Stimulated activated naive CD8-positive, alpha-beta T cell treated with anti-CD3 and anti-CD28 coated beads, Interleukin-15, amount 100 ng/mL, for 72 hours (primary cell): Measurements from ENCODE around the gene ADGRL1.
"Not testable (repeated sequence)": the region's sequence is repeated elsewhere in the genome, so short reads cannot be mapped to it uniquely, and the experiment has no call there.

ENCODE experiments used
- ATAC-seq: fragments of 150-1000 bp; cut with Tn5 transposase; 2 replicates; pipeline ENCODE4 v1.10.0; 2021; ENCODE audit warnings: mild to moderate bottlenecking, moderate library complexity
- DNase-seq, 2 donors: peaks; one replicate each; pipeline ENCODE4 v3.0.0; 2021 to 2022
- H3K27ac Mint-ChIP-seq, 2 donors: one replicate each; pipeline ENCODE4 v1.8.0; 2022; ENCODE audit warnings: mild to moderate bottlenecking in 2 of 2, mixed read lengths in 2 of 2, moderate library complexity in 2 of 2
- H3K27me3 Mint-ChIP-seq: one replicate; pipeline ENCODE4 v1.8.0; 2022; ENCODE audit warnings: mixed read lengths
- H3K4me1 Mint-ChIP-seq: one replicate; pipeline ENCODE4 v1.8.0; 2022; ENCODE audit warnings: mild to moderate bottlenecking, mixed read lengths
- H3K4me3 Mint-ChIP-seq, 2 donors: one replicate each; pipeline ENCODE4 v1.8.0; 2022; ENCODE audit warnings: mild to moderate bottlenecking in 2 of 2, mixed read lengths in 2 of 2, moderate library complexity in 1 of 2
- H3K9me3 Mint-ChIP-seq, 2 donors: one replicate each; pipeline ENCODE4 v1.8.0; 2022; ENCODE audit warnings: mixed read lengths in 2 of 2

Gene ADGRL1

DNA sequence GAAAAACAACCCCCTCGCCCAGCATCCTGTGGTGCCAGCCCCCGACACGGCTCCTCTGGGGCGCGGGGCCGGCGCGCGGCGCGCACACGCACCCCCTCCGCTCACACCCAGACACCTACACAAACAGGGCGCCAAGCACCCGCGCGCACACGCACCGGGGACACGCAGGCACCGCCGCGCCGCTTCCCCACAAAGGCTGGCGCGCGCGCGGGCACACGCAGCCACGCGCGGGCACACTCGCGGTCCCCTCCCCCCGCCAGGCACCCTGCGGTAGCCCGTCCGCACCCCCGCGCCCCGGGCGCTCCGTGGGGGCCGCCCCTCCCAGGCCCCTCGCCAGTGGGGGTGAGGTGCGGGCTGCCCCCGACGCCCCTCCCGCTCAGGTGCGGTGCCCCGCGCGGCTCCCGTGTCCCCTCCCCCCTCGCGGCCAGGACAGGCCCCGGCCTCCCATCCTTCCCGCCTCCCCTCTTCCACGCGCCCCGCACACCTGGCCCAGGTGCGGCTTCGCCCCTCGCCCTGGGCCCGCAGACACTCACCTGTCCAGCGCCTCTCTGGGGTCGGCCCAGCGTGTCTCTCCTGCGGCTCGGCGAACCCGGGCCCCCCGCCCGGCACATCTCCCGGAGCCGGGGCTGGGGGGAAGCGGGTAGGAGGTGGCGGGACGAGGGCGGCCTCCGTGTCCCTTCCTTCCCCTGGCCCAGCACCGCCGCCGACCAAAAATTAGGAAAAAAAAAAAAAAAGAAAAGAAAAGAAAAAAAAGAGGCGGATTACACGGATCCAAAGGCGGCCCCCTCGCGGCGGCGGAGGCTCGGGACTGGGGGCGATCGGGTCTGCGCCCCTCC lies at the start of gene ADGRL1:
Gene ADGRL1, minus strand, starts transcription at position 718 of the 836 bp plus-strand sequence. CDS start 22,567 bp downstream, outside the sequence.
- H3K4me3 Mint-ChIP-seq: peak within 1 kb of the TSS; percentile 89 to 95
- peaks cover 48% of the 10 kb centered on the region for H3K4me1 Mint-ChIP-seq
- peak within 1 kb of the TSS; percentile 94 to 95 for H3K27ac Mint-ChIP-seq
- not testable (repeated sequence) for H3K9me3 Mint-ChIP-seq
- peaks cover 48% of the 10 kb centered on the region for H3K27me3 Mint-ChIP-seq
- ATAC-seq (peak; percentile 12), DNase-seq (peak in 1 of 2 donors; percentile 23)

- not testable (repeated sequence) for H3K4me3 Mint-ChIP-seq, DNase-seq, H3K27me3 Mint-ChIP-seq, H3K9me3 Mint-ChIP-seq, H3K27ac Mint-ChIP-seq, ATAC-seq
- H3K4me1 Mint-ChIP-seq: peaks cover 17% of the 10 kb centered on the region
These were observed 49.3 kb upstream of the ADGRL1 start for GRCh38 chr19:14255316-14255715.

GRCh38 chr19:14253822-14254599 lies 48.0 kb upstream of the ADGRL1 start:
- not testable (repeated sequence) for H3K27me3 Mint-ChIP-seq, H3K9me3 Mint-ChIP-seq, ATAC-seq, H3K27ac Mint-ChIP-seq
- peak in 1 of 2 donors; percentile 20 for DNase-seq
- Mint-ChIP-seq H3K4me1 (peaks cover 25% of the 10 kb centered on the region), H3K4me3 (peak overlapping the region in 1 of 2 donors; percentile 21)

DNA sequence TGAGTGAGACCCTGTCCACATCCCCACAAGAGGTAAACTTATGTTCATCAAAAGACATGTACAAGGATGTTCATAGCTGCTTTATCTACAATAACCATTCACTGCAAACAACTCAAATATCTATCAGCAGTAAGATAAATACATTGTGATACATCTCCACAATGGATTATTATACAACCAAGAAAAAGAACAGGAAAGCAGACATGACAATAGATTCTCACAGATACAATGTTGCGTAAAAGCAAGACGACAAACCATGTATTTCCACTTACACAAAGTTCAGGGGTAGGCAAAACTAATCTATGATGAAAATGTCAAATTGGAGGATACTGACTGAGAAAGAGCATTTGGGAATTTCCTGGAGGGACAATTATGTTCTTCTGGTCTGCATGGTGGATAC lies 46.2 kb upstream of the ADGRL1 start:
- H3K9me3 Mint-ChIP-seq, ATAC-seq: not testable (repeated sequence)
- H3K4me1 Mint-ChIP-seq: peaks cover 36% of the 10 kb centered on the region

DNA sequence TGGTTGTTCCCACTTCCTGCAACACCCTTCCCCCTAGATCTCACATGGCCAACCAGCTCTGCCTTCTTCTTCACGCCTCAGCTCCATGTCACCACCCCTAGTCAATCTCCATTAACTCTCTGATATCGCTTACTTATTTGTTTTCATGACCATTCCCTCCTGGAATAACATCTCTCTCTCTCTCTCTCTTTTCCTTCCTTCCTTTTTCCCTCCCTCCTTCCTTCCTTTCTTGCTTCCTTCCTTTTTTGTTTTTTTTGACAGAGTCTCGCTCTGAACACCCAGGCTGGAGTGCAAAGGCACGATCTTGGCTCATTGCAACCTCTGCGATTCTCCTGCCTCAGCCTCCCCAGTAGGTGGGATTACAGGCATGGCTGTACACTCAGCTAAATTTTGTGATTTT lies 44.9 kb upstream of the ADGRL1 start:
- DNase-seq: no peak

More for the DNA sequence above, 46.2 kb upstream of the ADGRL1 start:
- not testable (repeated sequence) for H3K27me3 Mint-ChIP-seq, H3K4me3 Mint-ChIP-seq, DNase-seq, H3K27ac Mint-ChIP-seq

GRCh38 chr19:14250315-14250714 lies 44.3 kb upstream of the ADGRL1 start:
- Mint-ChIP-seq H3K4me3 (peak overlapping the region; percentile 32 to 44), H3K4me1 (peaks cover 28% of the 10 kb centered on the region)

More for the DNA sequence above, 44.9 kb upstream of the ADGRL1 start:
- Mint-ChIP-seq H3K4me3 (peak overlapping the region in 1 of 2 donors; percentile 32), H3K9me3 (peaks cover 0 to 5% of the 10 kb centered on the region in 2 donors), H3K27me3 (no peaks in the 10 kb centered on the region), H3K27ac (peak overlapping the region in 1 of 2 donors; percentile 11), H3K4me1 (peaks cover 30% of the 10 kb centered on the region)
- ATAC-seq: no peak

DNA sequence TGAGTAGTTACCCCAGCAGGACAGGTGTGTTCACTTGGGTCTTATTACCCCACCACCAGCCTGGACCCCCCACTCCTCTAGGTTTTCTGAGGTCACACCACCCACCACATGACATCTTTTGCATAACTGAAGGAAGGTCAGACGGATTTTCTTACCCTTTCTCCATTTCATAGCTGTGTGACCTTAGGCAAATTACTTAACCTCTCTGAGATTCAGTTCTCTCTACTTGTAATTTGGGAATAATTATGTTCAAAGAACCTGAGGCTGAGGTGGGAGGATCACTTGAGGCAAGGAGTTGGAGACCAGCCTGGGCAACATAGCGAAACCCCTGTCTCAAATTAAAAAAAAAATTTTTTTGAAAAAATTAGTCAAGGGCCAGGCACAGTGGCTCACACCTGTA lies 43.9 kb upstream of the ADGRL1 start:
- not testable (repeated sequence) for DNase-seq, H3K9me3 Mint-ChIP-seq, ATAC-seq, H3K27me3 Mint-ChIP-seq
- peak overlapping the region; percentile 74 to 81 for H3K4me3 Mint-ChIP-seq
- peak overlapping the region in 1 of 2 donors; percentile 95 for H3K27ac Mint-ChIP-seq
- peaks cover 28% of the 10 kb centered on the region for H3K4me1 Mint-ChIP-seq

More at GRCh38 chr19:14250315-14250714, 44.3 kb upstream of the ADGRL1 start:
- peak overlapping the region in 1 of 2 donors; percentile 29 for H3K27ac Mint-ChIP-seq
- ATAC-seq, H3K27me3 Mint-ChIP-seq, DNase-seq, H3K9me3 Mint-ChIP-seq: not testable (repeated sequence)

DNA sequence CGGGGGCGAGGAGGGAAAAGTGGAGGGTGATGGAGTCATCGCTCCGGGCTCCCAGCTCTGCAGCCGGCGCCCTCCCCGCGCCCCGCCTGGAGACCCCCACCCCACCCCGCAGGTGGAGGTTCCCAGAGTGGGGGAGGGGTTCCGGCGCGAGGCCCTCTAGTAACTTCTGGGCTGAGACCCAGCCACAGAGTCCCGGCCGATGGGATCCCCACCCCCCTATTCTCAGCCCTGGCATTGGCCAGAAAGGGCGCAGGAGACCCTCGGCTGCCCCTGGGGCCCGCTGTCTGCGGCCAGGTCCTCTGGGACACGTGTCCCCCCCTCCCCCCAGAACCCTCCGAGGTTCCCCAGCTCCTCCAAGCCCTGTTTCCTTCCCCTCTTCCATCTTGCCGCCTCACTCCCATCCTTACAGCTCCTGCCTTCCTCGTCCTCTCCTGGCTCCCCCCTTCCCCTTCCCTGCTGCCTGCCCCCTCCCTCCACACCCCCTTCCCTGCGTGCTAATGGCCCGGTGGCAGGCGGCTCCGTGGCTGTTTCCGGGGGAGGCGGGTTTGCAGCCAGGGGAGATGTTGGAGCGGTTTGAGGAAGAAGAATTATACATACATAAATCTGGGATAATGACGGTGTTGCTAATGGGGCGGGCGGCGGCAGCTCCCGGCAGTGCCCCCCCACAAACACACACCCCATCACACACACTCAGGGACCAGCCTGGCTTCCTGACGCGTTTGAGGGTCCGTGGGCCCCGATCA lies 43.2 kb upstream of the ADGRL1 start:
- H3K27me3 Mint-ChIP-seq, H3K9me3 Mint-ChIP-seq: not testable (repeated sequence)
- ATAC-seq: peak; percentile 73
- peaks cover 27% of the 10 kb centered on the region for H3K4me1 Mint-ChIP-seq
- peak; percentile 16 to 40 for DNase-seq
- H3K27ac Mint-ChIP-seq: peak overlapping the region; percentile 92 to 95
- peak overlapping the region; percentile 77 to 85 for H3K4me3 Mint-ChIP-seq

DNA sequence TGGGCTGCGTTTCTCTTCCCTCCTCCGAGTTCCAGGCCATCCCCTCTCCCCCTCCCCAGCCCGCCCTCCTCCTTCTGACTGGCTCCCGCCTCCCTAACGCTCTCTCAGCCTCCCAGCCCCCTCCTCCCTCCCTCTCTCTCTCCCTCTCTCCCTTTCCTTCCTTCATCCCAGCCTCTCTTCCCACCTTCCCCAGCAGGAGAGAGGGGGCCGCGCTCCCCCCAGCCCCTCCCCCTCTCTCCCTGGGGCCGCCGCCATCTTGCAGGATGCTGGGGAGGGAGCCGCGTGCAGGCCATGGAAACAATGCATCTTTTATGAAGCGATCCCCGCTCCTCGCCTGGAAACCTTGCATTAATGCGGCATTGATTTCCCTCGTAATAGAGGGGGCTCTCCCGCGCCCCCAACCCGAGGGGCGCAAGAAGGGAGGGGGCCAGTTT lies 42.6 kb upstream of the ADGRL1 start:
- ATAC-seq (peak; percentile 71), DNase-seq (peak; percentile 30 to 44)
- peaks cover 0 to 5% of the 10 kb centered on the region in 2 donors for H3K9me3 Mint-ChIP-seq
- H3K4me1 Mint-ChIP-seq: peaks cover 21% of the 10 kb centered on the region
- H3K4me3 Mint-ChIP-seq: peak overlapping the region; percentile 77 to 85
- H3K27ac Mint-ChIP-seq: peak overlapping the region; percentile 89 to 94
- no peaks in the 10 kb centered on the region for H3K27me3 Mint-ChIP-seq

DNA sequence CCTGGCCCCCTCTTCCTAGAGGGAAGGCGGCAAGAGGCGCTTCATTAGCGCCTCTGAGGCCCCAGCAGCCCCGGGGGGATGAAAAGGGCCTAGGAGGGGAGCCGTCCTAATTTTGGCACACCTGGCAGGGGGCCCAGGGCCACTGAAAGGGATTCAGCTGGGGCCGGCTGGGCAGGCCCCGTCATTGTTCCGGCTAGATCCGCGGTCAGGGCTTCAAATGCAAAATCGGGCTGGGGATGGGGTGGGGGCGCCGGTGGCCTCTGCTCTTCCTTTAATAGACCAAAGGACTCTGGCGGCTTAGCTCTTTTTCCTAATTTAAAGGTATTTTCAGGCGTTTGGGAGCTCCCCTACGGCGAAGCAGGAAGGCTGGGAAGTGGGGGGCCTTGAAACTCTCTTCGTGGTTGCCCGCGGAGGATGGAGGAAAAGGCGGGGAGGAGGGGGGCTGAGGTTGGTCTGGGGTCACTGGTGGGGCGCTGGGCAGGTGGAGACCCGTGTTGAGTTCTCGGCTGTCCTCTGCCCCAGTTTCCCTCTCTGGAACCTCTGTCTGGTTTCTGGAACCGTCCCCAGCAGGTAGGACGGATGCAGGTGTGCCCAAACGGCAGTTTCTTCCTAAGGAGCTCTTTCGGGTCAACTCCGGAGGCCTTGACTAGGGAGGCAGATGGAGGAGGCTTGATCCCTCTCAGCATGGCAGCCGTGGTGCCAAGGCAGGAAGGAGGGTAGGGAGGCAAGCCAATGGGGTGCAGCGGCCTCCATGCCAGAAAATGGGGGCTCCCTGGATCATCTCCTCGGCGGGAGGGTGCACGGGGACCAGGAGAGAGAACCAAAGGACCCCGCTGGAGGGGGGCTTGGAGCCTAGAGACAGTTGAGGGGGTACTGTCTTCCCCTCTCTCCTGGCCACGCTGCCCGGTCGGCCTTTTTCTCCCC lies 41.8 kb upstream of the ADGRL1 start:
- not testable (repeated sequence) for H3K9me3 Mint-ChIP-seq, H3K27me3 Mint-ChIP-seq
- DNase-seq: peak; percentile 21 to 30
- Mint-ChIP-seq H3K27ac (peak overlapping the region; percentile 94 to 96), H3K4me1 (peaks cover 20% of the 10 kb centered on the region), H3K4me3 (peak overlapping the region; percentile 77 to 85)
- peak; percentile 55 for ATAC-seq

DNA sequence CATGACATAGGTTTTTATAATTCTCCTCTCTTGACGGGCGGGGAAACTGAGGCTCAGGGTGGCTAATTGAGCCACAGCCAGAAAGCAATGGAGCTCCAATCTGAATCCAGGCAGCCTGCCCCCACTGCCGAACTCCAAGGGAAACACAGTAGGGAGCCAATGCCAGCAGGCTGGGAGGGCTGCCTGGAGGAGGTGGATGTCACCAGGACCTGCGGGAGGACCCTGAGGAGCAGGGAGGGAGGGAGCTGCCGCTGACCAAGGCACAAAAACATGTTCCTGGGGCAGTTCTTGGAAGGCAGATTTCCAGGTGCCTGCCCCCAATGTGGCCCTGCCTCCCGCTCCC lies 41.2 kb upstream of the ADGRL1 start:
- Mint-ChIP-seq H3K4me1 (peaks cover 20% of the 10 kb centered on the region), H3K27ac (peak overlapping the region in 1 of 2 donors; percentile 96), H3K4me3 (peak overlapping the region; percentile 77 to 85)
- DNase-seq, ATAC-seq, H3K9me3 Mint-ChIP-seq, H3K27me3 Mint-ChIP-seq: not testable (repeated sequence)

DNA sequence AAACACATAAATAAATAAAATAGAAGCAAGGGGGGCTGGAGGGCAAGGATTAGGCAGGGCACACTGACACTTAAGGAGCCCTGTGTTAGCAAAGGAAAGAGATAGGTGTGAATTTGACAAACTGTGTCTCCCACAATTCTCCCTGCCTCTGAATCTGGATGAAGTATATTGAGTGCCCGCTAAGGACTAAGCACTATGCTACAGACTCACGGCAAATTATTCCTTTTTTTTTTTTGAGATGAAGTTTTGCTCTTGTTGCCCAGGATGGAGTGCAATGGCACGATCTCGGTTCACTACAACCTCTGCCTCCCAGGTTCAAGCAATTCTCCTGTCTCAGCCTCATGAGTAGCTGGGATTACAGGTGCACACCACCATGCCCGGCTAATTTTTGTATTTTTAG lies 38.4 kb upstream of the ADGRL1 start:
- not testable (repeated sequence) for H3K27ac Mint-ChIP-seq, ATAC-seq

DNA sequence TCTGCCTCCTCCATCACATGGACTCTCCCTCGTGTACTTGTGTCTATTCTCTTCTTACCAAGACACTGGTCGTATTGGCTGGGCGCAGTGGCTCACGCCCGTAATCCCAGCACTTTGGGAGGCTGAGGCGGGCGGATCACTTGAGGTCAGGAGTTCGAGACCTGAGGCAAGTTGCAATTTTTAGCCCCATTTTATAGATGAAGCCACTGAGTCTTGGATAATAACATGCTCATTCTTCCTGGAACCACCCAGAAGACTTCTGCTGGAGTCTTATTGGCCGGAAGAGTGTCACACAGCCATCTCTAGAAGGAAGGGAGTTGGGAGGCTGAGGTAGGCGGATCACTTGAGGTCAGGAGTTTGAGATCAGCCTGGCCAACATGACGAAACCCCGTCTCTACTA lies 37.7 kb upstream of the ADGRL1 start:
- DNase-seq, H3K27ac Mint-ChIP-seq, H3K4me3 Mint-ChIP-seq, H3K27me3 Mint-ChIP-seq, H3K9me3 Mint-ChIP-seq, ATAC-seq: not testable (repeated sequence)
- peaks cover 13% of the 10 kb centered on the region for H3K4me1 Mint-ChIP-seq

More for the DNA sequence above, 38.4 kb upstream of the ADGRL1 start:
- peaks cover 16% of the 10 kb centered on the region for H3K4me1 Mint-ChIP-seq
- H3K9me3 Mint-ChIP-seq, DNase-seq, H3K4me3 Mint-ChIP-seq, H3K27me3 Mint-ChIP-seq: not testable (repeated sequence)
